Lower leg skin (tissue), 4 donors: ENCODE data around the gene CPA5. TPM values are rescaled to one million over a fixed set of nuclear protein-coding genes. Genes with fewer than 3 reads are reported as not detected.

Experiments
- DNase-seq, 2 donors: peaks; one replicate each; pipeline ENCODE4 v3.0.0-alpha.2; 2019; ENCODE audit warnings: low spot score in 2 of 2
- H3K4me3 ChIP-seq: fragments of 200-600 bp; sonication (generic); 2 replicates; pipeline ENCODE4 v1.5.1; 2017; ENCODE audit warnings: mild to moderate bottlenecking, low read depth; ENCODE audit not compliant: poor library complexity, severe bottlenecking
- POLR2A ChIP-seq, 2 donors: fragments of 450-650 bp; IDR thresholded peaks; one replicate each; pipeline ENCODE4 v1.6.1; 2016 to 2017; ENCODE audit warnings: antibody characterized with exemption in 2 of 2, mild to moderate bottlenecking in 1 of 2, moderate library complexity in 1 of 2
- WGBS, 2 donors: methylation state at CpG; one replicate each; pipeline ENCODE4 v1.1.5; 2018; 5-methylcytosine and 5-hydroxymethylcytosine counted together
- intact Hi-C: fragments of 100-400 bp; cut with DNase I; formaldehyde crosslinking; loops from one replicate; pipeline ENCODE4 v1.15.0; 2023; ENCODE audit warnings: low total_unique reads
- total RNA-seq, 4 donors: library from RNA; depleted of rRNA; stranded (reverse); fragments of >200 nt; gene quantifications; one replicate each; pipeline ENCODE4 v1.1.0, GENCODE V29; 2016
- TF ChIP-seq, protein P1 (sequence below), 3 donors: fragments of 450-650 bp; IDR thresholded peaks; one replicate each; pipeline ENCODE4 v1.5.1; 2016; ENCODE audit warnings: antibody characterized with exemption in 3 of 3, mild to moderate bottlenecking in 3 of 3, moderate library complexity in 2 of 3

Gene CPA5
- total RNA-seq, 4 donors from 2014 or later, result not detected

DNA sequence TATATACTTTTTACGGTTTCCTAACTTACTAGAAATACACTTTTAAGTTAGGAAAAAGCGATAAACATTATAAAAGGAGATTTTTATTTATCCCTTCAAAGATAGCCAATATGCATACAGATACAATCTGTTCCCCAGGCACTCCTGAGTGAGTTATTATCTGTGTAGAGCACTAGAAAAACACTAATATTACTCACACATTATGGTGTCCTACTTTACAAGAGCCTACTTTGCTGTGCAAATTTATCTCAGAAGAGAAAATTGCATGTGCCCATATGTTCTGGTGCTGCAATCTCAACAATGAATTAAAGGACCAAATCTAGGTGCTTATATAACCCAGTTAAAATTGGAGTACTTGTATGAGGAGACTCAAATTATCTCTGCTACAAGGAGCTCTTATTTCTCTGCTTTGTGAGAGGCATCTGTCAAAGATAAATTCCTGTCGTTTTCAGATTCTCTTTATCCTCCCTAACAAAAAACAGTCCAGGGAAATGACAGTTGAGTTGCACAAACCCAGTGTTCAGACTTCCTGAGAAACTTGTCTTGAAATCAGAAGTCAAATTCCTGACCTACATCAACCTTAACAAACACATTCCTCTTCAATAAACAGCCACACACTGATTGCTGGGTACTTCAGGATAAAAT lies 64.6 kb downstream of the CPA5 start:
- 62 to 66% methylated on average over 3 of the region's 3 CpGs for WGBS, 2 donors
- no peak for DNase-seq
- intact Hi-C loops, result no loop called here
- H3K4me3 ChIP-seq, result no peak overlapping the region
- no peak for TF ChIP-seq POLR2A (IDR thresholded peaks at IDR 0.05)
- TF ChIP-seq, protein P1, sequence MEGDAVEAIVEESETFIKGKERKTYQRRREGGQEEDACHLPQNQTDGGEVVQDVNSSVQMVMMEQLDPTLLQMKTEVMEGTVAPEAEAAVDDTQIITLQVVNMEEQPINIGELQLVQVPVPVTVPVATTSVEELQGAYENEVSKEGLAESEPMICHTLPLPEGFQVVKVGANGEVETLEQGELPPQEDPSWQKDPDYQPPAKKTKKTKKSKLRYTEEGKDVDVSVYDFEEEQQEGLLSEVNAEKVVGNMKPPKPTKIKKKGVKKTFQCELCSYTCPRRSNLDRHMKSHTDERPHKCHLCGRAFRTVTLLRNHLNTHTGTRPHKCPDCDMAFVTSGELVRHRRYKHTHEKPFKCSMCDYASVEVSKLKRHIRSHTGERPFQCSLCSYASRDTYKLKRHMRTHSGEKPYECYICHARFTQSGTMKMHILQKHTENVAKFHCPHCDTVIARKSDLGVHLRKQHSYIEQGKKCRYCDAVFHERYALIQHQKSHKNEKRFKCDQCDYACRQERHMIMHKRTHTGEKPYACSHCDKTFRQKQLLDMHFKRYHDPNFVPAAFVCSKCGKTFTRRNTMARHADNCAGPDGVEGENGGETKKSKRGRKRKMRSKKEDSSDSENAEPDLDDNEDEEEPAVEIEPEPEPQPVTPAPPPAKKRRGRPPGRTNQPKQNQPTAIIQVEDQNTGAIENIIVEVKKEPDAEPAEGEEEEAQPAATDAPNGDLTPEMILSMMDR (IDR thresholded peaks at IDR 0.05), result no peak

DNA sequence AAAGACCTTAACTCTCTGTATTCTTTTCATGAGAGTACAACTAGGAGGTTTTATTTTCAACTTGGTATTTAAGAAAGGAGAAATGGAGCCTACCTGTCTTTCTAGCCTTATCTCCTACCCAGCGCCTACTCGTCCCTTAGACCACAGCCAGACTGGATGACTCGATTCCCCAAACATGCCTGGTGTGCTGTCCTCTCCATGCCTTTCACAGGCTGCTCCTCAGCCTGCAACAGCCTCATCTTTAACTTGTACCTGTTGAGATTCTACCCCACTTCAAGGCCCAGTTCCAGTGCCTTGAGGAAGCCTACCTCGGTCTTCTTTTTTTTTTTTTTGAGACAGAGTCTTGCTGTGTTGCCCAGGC lies 65.1 kb downstream of the CPA5 start:
- DNase-seq, result no peak
- 90 to 94% methylated on average over 4 of the region's 4 CpGs for WGBS, 2 donors
- TF ChIP-seq, protein P1 (IDR thresholded peaks at IDR 0.05), result no peak
- no peak for TF ChIP-seq POLR2A (IDR thresholded peaks at IDR 0.05)
- intact Hi-C loops, result no loop called here
- H3K4me3 ChIP-seq, result no peak overlapping the region

DNA sequence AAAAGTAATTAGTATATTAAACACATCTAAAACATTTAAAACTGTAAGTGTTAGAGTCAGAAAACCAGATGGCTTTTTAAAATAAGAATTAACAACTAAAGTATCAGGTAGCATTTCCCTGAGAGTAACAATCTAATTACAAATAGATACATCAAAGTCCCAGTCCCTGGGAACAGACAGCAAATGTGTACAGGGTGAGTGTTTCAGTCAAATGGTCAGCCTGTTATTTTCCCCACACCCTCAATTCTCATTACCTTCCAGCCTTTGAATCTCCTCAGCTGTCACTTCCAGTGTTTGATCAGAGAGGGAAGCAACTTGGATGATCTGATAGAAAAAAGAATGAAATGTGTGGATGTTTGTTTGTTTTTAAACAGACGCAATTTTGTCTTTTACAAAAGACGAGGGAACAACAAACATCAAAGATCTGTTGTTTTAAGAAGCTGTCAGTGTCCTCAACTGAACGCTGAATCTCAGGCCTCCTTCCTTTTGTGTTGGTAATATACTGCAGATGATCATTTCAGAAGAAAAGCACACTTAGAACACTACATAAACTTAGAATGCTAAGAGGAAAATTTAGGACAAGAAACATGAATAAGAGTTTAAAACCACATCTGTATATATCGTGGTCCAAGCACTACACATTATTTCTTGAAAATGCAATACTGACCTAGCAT lies 66.4 kb downstream of the CPA5 start:
- 66 to 71% methylated on average over 4 of the region's 4 CpGs for WGBS, 2 donors
- intact Hi-C loops, result no loop called here
- TF ChIP-seq POLR2A (IDR thresholded peaks at IDR 0.05), result no peak
- TF ChIP-seq, protein P1 (IDR thresholded peaks at IDR 0.05), result no peak
- H3K4me3 ChIP-seq, result no peak overlapping the region
- DNase-seq, result no peak

DNA sequence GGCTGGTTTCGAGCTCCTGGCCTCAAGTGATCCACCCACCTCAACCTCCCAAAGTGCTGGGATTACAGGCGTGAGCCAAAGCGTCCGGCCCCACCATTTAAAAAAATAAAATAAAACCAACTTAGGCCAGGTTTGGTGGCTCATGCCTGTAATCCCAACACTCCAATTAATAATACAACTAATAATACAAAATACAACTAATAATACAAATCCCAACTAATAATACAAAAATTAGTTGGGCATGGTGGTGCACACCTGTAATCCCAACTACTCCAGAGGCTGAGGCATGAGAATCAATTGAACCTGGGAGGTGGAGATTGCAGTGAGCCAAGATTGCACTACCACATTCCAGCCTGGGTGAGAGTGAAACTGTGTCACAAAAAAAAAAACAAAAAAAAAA lies 68.6 kb downstream of the CPA5 start:
- H3K4me3 ChIP-seq, result no peak overlapping the region
- TF ChIP-seq POLR2A (IDR thresholded peaks at IDR 0.05), result no peak
- TF ChIP-seq, protein P1 (IDR thresholded peaks at IDR 0.05), result no peak
- intact Hi-C loops, result no loop called here
- no peak for DNase-seq
- 87 to 96% methylated on average over 4 of the region's 4 CpGs for WGBS, 2 donors

DNA sequence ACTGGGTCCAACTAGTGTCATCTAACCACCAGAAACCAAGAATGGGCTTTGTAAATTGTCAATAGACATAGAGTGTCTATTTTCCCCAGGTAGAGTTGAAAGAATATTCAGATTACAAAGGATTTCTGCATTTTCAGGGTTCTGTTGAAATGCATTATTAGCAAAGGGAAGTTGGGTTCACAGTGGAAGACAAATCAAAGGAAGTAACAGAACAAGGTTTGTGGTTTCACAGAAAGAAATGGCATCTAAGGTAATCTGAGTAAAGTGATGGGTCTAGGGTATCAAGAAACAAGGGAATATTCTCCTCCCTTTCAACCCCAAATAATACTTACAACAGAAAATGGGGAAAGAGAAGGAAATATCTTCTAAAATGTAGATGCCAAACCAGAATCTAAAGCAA lies 70.4 kb downstream of the CPA5 start:
- TF ChIP-seq POLR2A (IDR thresholded peaks at IDR 0.05), result no peak
- TF ChIP-seq, protein P1 (IDR thresholded peaks at IDR 0.05), result no peak
- intact Hi-C loops, result no loop called here
- no peak for DNase-seq
- H3K4me3 ChIP-seq, result no peak overlapping the region

DNA sequence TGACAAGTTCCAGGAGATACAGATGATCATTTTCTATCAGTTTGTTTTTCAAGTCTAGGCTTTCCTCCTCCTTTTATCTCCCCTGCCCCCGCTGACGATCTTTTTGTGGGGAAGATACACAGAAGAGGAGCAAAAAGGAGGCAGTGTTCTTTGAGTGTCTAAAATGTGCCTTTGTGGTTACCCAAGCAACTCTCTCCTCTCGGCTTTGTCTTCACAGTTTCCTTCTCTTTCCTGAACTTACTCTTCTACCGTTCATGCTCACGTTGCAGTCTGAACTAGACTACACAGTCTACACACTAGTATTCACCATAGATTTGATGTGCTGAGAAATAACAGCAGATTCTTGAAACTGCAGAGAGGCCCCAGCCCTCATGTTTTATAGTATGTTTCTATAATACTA lies 72.6 kb downstream of the CPA5 start:
- H3K4me3 ChIP-seq, result no peak overlapping the region
- intact Hi-C loops, result no loop called here
- WGBS, 2 donors, result 73 to 75% methylated on average over 5 of the region's 5 CpGs
- no peak for DNase-seq
- TF ChIP-seq, protein P1 (IDR thresholded peaks at IDR 0.05), result no peak
- no peak for TF ChIP-seq POLR2A (IDR thresholded peaks at IDR 0.05)
